Gastrocnemius medialis (tissue), 4 donors: ENCODE data around the gene S100A16.

Experiments used
- CTCF ChIP-seq, 5 experiments: fragments of 450-650 bp in 3 of 5; fragments of 200-600 bp in 2 of 5; sonication (generic) in 2 of 5; IDR thresholded peaks in 4 of 5; conservative IDR thresholded peaks in 1 of 5; 1 replicate in 4 of 5; 2 replicates in 1 of 5; pipeline ENCODE4 v1.5.1; 2016 to 2019; ENCODE audit warnings: antibody characterized with exemption in 5 of 5, mild to moderate bottlenecking in 3 of 5, moderate library complexity in 3 of 5
- POLR2A ChIP-seq, 2 donors: fragments of 450-650 bp; IDR thresholded peaks; one replicate each; pipeline ENCODE4 v1.6.1; 2017; ENCODE audit warnings: antibody characterized with exemption in 2 of 2, mild to moderate bottlenecking in 2 of 2, moderate library complexity in 2 of 2

GRCh38 chr1:153613406-153613805 lies 469 bp upstream of the S100A16 start:
- no peak for TF ChIP-seq CTCF (IDR thresholded peaks at IDR 0.05 in 4 of 5, conservative IDR thresholded peaks at IDR 0.05 in 1 of 5)
- no peak for TF ChIP-seq POLR2A (IDR thresholded peaks at IDR 0.05)
